BE2C (cell line): Measurements from ENCODE around the gene CORO2A.

Experiments
- DNase-seq: peaks from one replicate; pipeline ENCODE4 v3.0.0-alpha.2; 2020
- H3K27me3 ChIP-seq: fragments of 250-450 bp; sonication (Bioruptor Pico); 2 replicates; pipeline ENCODE4 v1.5.1; 2020; ENCODE audit warnings: mild to moderate bottlenecking
- H3K36me3 ChIP-seq: fragments of 250-450 bp; sonication (Bioruptor Pico); 2 replicates; pipeline ENCODE4 v1.5.1; 2020; ENCODE audit warnings: mild to moderate bottlenecking
- H3K4me1 ChIP-seq: fragments of 250-450 bp; sonication (Bioruptor Pico); 2 replicates; pipeline ENCODE4 v1.5.1; 2020
- H3K4me3 ChIP-seq: 2 replicates; pipeline ENCODE4 v1.5.1; 2011; ENCODE audit warnings: low read depth, low read length
- H3K9me3 ChIP-seq: fragments of 250-450 bp; sonication (Bioruptor Pico); 2 replicates; pipeline ENCODE4 v1.5.1; 2020
- TF ChIP-seq, protein P1 (sequence below): IDR thresholded peaks from 2 replicates; pipeline ENCODE4 v1.5.1; 2012; ENCODE audit warnings: mild to moderate bottlenecking, low read depth, low read length

Gene CORO2A

DNA sequence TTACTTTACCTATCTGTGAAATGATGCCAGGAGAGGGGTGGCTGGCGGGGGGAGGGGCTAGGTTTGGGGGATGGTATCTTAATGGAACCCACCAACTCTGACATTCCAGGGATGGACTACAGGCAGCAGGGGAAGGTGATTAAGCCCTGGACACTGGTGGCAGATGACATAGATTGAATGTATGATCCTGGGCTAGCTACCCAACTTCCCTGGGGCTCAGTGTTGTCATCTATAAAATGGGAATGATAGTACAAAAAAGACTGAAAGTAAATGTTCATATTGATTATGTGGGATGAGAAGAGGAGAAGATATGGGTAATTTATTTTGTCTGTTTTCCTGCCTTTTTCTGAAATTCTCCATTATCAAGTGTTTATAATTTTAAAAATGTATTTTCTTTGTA is 6.2 kb downstream of the CORO2A start:
- Histone ChIP-seq H3K4me1 (peaks cover 29% of the 10 kb centered on the region), H3K4me3 (no peak overlapping the region), H3K36me3 (no peaks in the 10 kb centered on the region), H3K27me3 (no peaks in the 10 kb centered on the region), H3K9me3 (no peaks in the 10 kb centered on the region)
- TF ChIP-seq, protein P1, sequence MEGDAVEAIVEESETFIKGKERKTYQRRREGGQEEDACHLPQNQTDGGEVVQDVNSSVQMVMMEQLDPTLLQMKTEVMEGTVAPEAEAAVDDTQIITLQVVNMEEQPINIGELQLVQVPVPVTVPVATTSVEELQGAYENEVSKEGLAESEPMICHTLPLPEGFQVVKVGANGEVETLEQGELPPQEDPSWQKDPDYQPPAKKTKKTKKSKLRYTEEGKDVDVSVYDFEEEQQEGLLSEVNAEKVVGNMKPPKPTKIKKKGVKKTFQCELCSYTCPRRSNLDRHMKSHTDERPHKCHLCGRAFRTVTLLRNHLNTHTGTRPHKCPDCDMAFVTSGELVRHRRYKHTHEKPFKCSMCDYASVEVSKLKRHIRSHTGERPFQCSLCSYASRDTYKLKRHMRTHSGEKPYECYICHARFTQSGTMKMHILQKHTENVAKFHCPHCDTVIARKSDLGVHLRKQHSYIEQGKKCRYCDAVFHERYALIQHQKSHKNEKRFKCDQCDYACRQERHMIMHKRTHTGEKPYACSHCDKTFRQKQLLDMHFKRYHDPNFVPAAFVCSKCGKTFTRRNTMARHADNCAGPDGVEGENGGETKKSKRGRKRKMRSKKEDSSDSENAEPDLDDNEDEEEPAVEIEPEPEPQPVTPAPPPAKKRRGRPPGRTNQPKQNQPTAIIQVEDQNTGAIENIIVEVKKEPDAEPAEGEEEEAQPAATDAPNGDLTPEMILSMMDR, result no peak
- DNase-seq, result no peak

- peak; percentile 82 for DNase-seq
- Histone ChIP-seq H3K36me3 (no peaks in the 10 kb centered on the region), H3K4me1 (peaks cover 25% of the 10 kb centered on the region), H3K9me3 (no peaks in the 10 kb centered on the region), H3K27me3 (no peaks in the 10 kb centered on the region), H3K4me3 (no peak overlapping the region)
- TF ChIP-seq, protein P1, result no peak
Measured at GRCh38 chr9:98185611-98186171, 6.7 kb downstream of the CORO2A start.

GRCh38 chr9:98185021-98185567 is 7.3 kb downstream of the CORO2A start:
- Histone ChIP-seq H3K4me1 (peaks cover 24% of the 10 kb centered on the region), H3K36me3 (no peaks in the 10 kb centered on the region), H3K27me3 (no peaks in the 10 kb centered on the region), H3K9me3 (no peaks in the 10 kb centered on the region), H3K4me3 (no peak overlapping the region)
- TF ChIP-seq, protein P1, result no peak
- no peak for DNase-seq

- no peaks in the 10 kb centered on the region for H3K27me3 ChIP-seq
- H3K36me3 ChIP-seq, result no peaks in the 10 kb centered on the region
- peak overlapping the region; percentile 6; the same call in 1 of the 2 replicates for H3K4me3 ChIP-seq
- DNase-seq, result no peak
- peaks cover 24% of the 10 kb centered on the region for H3K4me1 ChIP-seq
- H3K9me3 ChIP-seq, result no peaks in the 10 kb centered on the region
- TF ChIP-seq, protein P1, result no peak
Measured at GRCh38 chr9:98184326-98184725, 8.1 kb downstream of the CORO2A start.

- no peaks in the 10 kb centered on the region for H3K27me3 ChIP-seq
- H3K9me3 ChIP-seq, result no peaks in the 10 kb centered on the region
- no peaks in the 10 kb centered on the region for H3K36me3 ChIP-seq
- no peak overlapping the region for H3K4me3 ChIP-seq
- TF ChIP-seq, protein P1, result no peak
- DNase-seq, result no peak
- H3K4me1 ChIP-seq, result peaks cover 24% of the 10 kb centered on the region
Measured at GRCh38 chr9:98182889-98183599, 9.4 kb downstream of the CORO2A start.

- peaks cover 24% of the 10 kb centered on the region for H3K4me1 ChIP-seq
- H3K36me3 ChIP-seq, result no peaks in the 10 kb centered on the region
- peak; percentile 66 for DNase-seq
- H3K27me3 ChIP-seq, result no peaks in the 10 kb centered on the region
- no peaks in the 10 kb centered on the region for H3K9me3 ChIP-seq
- no peak overlapping the region for H3K4me3 ChIP-seq
- TF ChIP-seq, protein P1, result no peak
Measured at GRCh38 chr9:98182069-98182820, 10.2 kb downstream of the CORO2A start.
